HCT116 (cell line): Measurements from ENCODE around the gene RGS19. TPM values are rescaled to one million over a fixed set of nuclear protein-coding genes. Genes with fewer than 3 reads are reported as not detected.

ENCODE experiments used
- ATAC-seq: fragments of 200-7000 bp; cut with Tn5 transposase; 2 replicates; pipeline ENCODE4 v1.9.1; 2020; ENCODE audit warnings: mild to moderate bottlenecking, moderate library complexity
- BruUV-seq: library from RNA; stranded (reverse); fragments of 400-500 nt; replicated peaks from 2 replicates; lab custom pipeline; 2021; lab: Mats Ljungman, UMichigan
- CTCF ChIA-PET: fragments of 300-600 bp; sonication (Branson Sonifier 250); formaldehyde crosslinking; loops from one replicate; lab custom pipeline; 2021; ENCODE audit warnings: antibody characterized with exemption; lab: Charles Lee
- POLR2A ChIA-PET: fragments of 300-600, 350-600 bp; sonication (Branson Sonifier 250); formaldehyde crosslinking; loops from one replicate; lab custom pipeline; 2021; ENCODE audit warnings: antibody characterized with exemption; lab: Charles Lee
- RAD21 ChIA-PET, 2 experiments: fragments of 300-600 bp; sonication (Branson Sonifier 250); formaldehyde crosslinking; loops; one replicate each; lab custom pipeline; 2023; ENCODE audit warnings: low total read pairs in 2 of 2; ENCODE audit not compliant: uncharacterized antibody in 2 of 2, unreplicated experiment in 2 of 2, low non-redundant PET in 1 of 2; lab: Charles Lee
- DNase-seq: peaks from one replicate; pipeline ENCODE4 v3.0.0-alpha.2; 2010; ENCODE audit warnings: low read depth, low spot score
- H2AFZ ChIP-seq: fragments of 200-600 bp; shearing (Covaris generic), sonication (generic); 2 replicates; pipeline ENCODE4 v1.6.1; 2017; ENCODE audit warnings: low read depth, mixed run types, mixed read lengths, antibody characterized with exemption, low read length; ENCODE audit not compliant: poor library complexity, severe bottlenecking
- H3K27ac ChIP-seq: 2 replicates; pipeline ENCODE4 v1.5.1; 2012; ENCODE audit warnings: low read depth, low read length
- H3K27me3 ChIP-seq: fragments of 200-600 bp; sonication (generic); 2 replicates; pipeline ENCODE4 v1.6.1; 2016; ENCODE audit warnings: mixed run types, low read length, mixed read lengths; ENCODE audit not compliant: insufficient read depth
- H3K36me3 ChIP-seq, 2 experiments: fragments of 200-500 bp in 1 of 2; fragments of 200-600 bp in 1 of 2; sonication (Bioruptor generic) in 1 of 2; sonication (generic) in 1 of 2; 2 replicates each; pipeline versions ENCODE4 v1.5.1 to v1.6.1; 2014 to 2016; ENCODE audit warnings: low read length in 2 of 2, inconsistent platforms in 1 of 2, mixed read lengths in 1 of 2, mixed run types in 1 of 2; ENCODE audit not compliant: insufficient read depth in 2 of 2, control insufficient read depth in 1 of 2
- H3K4me1 ChIP-seq, 2 experiments: fragments of 200-600 bp in 1 of 2; sonication (generic) in 1 of 2; 2 replicates each; pipeline versions ENCODE4 v1.5.1 to v1.6.1; 2012 to 2017; ENCODE audit warnings: low read length in 2 of 2, inconsistent platforms in 1 of 2, mild to moderate bottlenecking in 1 of 2, mixed read lengths in 1 of 2, mixed run types in 1 of 2, moderate library complexity in 1 of 2; ENCODE audit not compliant: insufficient read depth in 2 of 2, control insufficient read depth in 1 of 2
- H3K4me2 ChIP-seq: fragments of 200-600 bp; sonication (generic); 2 replicates; pipeline ENCODE4 v1.6.1; 2017; ENCODE audit warnings: mixed run types, low read length, mixed read lengths
- H3K4me3 ChIP-seq, 2 experiments: fragments of 200-600 bp in 1 of 2; sonication (generic) in 1 of 2; replicated peaks in 1 of 2; 2 replicates each; pipeline ENCODE4 v1.5.1; 2011 to 2016; ENCODE audit warnings: low read length in 2 of 2, control low read depth in 1 of 2, low read depth in 1 of 2, mild to moderate bottlenecking in 1 of 2, mixed read lengths in 1 of 2, mixed run types in 1 of 2
- H3K79me2 ChIP-seq: fragments of 200-600 bp; sonication (generic); 2 replicates; pipeline ENCODE4 v1.6.1; 2017; ENCODE audit warnings: mild to moderate bottlenecking, mixed run types, low read length, moderate library complexity, mixed read lengths; ENCODE audit not compliant: insufficient read depth
- H3K9ac ChIP-seq: fragments of 200-600 bp; sonication (generic); 2 replicates; pipeline ENCODE4 v1.6.1; 2016; ENCODE audit warnings: low read length, mixed read lengths
- H3K9me2 ChIP-seq: fragments of 200-600 bp; sonication (generic), shearing (Covaris generic); 2 replicates; pipeline ENCODE4 v1.6.1; 2017; ENCODE audit warnings: mixed run types, mild to moderate bottlenecking, moderate library complexity; ENCODE audit not compliant: insufficient read depth
- H3K9me3 ChIP-seq, 2 experiments: fragments of 200-500 bp in 1 of 2; fragments of 200-600 bp in 1 of 2; sonication (Bioruptor generic) in 1 of 2; sonication (generic) in 1 of 2; 2 replicates each; pipeline ENCODE4 v1.6.1; 2014 to 2017; ENCODE audit warnings: low read length in 2 of 2, mixed read lengths in 2 of 2, inconsistent platforms in 1 of 2, low read depth in 1 of 2, mild to moderate bottlenecking in 1 of 2, mixed run types in 1 of 2, moderate library complexity in 1 of 2; ENCODE audit not compliant: control insufficient read depth in 1 of 2, insufficient read depth in 1 of 2
- H4K20me1 ChIP-seq: fragments of 200-600 bp; sonication (generic), shearing (Covaris generic); 2 replicates; pipeline ENCODE4 v1.6.1; 2017; ENCODE audit warnings: mixed run types, mild to moderate bottlenecking, moderate library complexity; ENCODE audit not compliant: insufficient read depth
- CBX3 ChIP-seq: IDR thresholded peaks from 2 replicates; pipeline ENCODE4 v1.6.1; 2012; ENCODE audit warnings: low read depth
- CEBPB ChIP-seq: IDR thresholded peaks from 2 replicates; pipeline ENCODE4 v1.6.1; 2012; ENCODE audit warnings: low read depth
- EGR1 ChIP-seq: IDR thresholded peaks from 2 replicates; pipeline ENCODE4 v1.6.1; 2012; ENCODE audit warnings: low read depth
- ELF1 ChIP-seq: IDR thresholded peaks from 2 replicates; pipeline ENCODE4 v1.6.1; 2012; ENCODE audit warnings: low read depth, borderline replicate concordance
- EZH2 ChIP-seq: fragments of 200-600 bp; sonication (generic); IDR thresholded peaks from 2 replicates; pipeline ENCODE4 v1.6.1; 2017; ENCODE audit warnings: antibody characterized with exemption, mixed run types
- EZH2phosphoT487 ChIP-seq: fragments of 200-600 bp; IDR thresholded peaks from 2 replicates; pipeline ENCODE4 v1.6.1; 2018; ENCODE audit warnings: antibody characterized with exemption, borderline replicate concordance
- FOSL1 ChIP-seq: IDR thresholded peaks from 2 replicates; pipeline ENCODE4 v1.6.1; 2012; ENCODE audit warnings: low read depth
- JUND ChIP-seq: IDR thresholded peaks from 2 replicates; pipeline ENCODE4 v1.6.1; 2012
- MAX ChIP-seq: IDR thresholded peaks from 2 replicates; pipeline ENCODE4 v1.6.1; 2012
- POLR2A ChIP-seq: IDR thresholded peaks from 2 replicates; pipeline ENCODE4 v1.7.0; 2011; ENCODE audit warnings: borderline replicate concordance; ENCODE audit not compliant: insufficient read depth, insufficient read length; ENCODE audit errors: extremely low read depth
- POLR2AphosphoS5 ChIP-seq: IDR thresholded peaks from 2 replicates; pipeline ENCODE4 v1.6.1; 2011; ENCODE audit warnings: mild to moderate bottlenecking, low read depth, low read length, moderate library complexity
- RAD21 ChIP-seq: IDR thresholded peaks from 2 replicates; pipeline ENCODE4 v1.6.1; 2012; ENCODE audit warnings: low read depth, mild to moderate bottlenecking
- REST ChIP-seq: IDR thresholded peaks from 2 replicates; pipeline ENCODE4 v1.6.1; 2012; ENCODE audit warnings: low read depth
- SIN3A ChIP-seq: IDR thresholded peaks from 2 replicates; pipeline ENCODE4 v1.6.1; 2012; ENCODE audit warnings: low read depth
- SP1 ChIP-seq: IDR thresholded peaks from 2 replicates; pipeline ENCODE4 v1.6.1; 2012; ENCODE audit warnings: low read depth
- SRF ChIP-seq: IDR thresholded peaks from 2 replicates; pipeline ENCODE4 v1.6.1; 2012; ENCODE audit warnings: low read depth
- TCF7L2 ChIP-seq: IDR thresholded peaks from 2 replicates; pipeline ENCODE4 v1.7.0; 2011; ENCODE audit warnings: borderline replicate concordance, inconsistent platforms; ENCODE audit not compliant: insufficient read depth, insufficient read length; ENCODE audit errors: extremely low read depth
- YY1 ChIP-seq: IDR thresholded peaks from 2 replicates; pipeline ENCODE4 v1.6.1; 2011; ENCODE audit warnings: low read length, low read depth, moderate library complexity, mild to moderate bottlenecking; ENCODE audit not compliant: insufficient replicate concordance; ENCODE audit errors: extremely low read depth
- ZFX ChIP-seq: fragments of 450-650 bp; IDR thresholded peaks from 2 replicates; pipeline ENCODE4 v1.6.1; 2017
- ZNF274 ChIP-seq: fragments of 200-500 bp; sonication (Bioruptor generic); IDR thresholded peaks from 2 replicates; pipeline ENCODE4 v1.6.1; 2014; ENCODE audit warnings: mild to moderate bottlenecking, low read depth, low read length, inconsistent platforms
- intact Hi-C: fragments of 100-400 bp; cut with micrococcal nuclease; formaldehyde crosslinking; loops from 2 replicates; pipeline ENCODE4 v1.10.0; 2022
- total RNA-seq: library from RNA; stranded (reverse); gene quantifications from one replicate; pipeline ENCODE4 v1.2.1, GENCODE V29; 2021; ENCODE audit not compliant: unreplicated experiment

Gene RGS19
- total RNA-seq, 1 experiment from 2014 or later: 21.4 TPM

- no peak for TF ChIP-seq POLR2AphosphoS5
Measured at GRCh38 chr20:64039293-64040160, 39.8 kb downstream of the RGS19 start (continued).

GRCh38 chr20:64038565-64039292, 40.6 kb downstream of the RGS19 start:
- BruUV-seq: no TSS peak
- H3K36me3 ChIP-seq: no peaks in the 10 kb centered on the region; a peak in 1 of 4 replicates
- ATAC-seq: peak; percentile 86
- no peaks in the 10 kb centered on the region for H3K79me2 ChIP-seq
- H3K9ac ChIP-seq: peak overlapping the region; percentile 63
- peak overlapping the region; percentile 61 for H2AFZ ChIP-seq
- no peaks in the 10 kb centered on the region for H3K9me3 ChIP-seq
- no peaks in the 10 kb centered on the region for H3K9me2 ChIP-seq
- ChIA-PET POLR2A (interaction anchor here (0.6 to 1.6 kb wide), 6 partner anchors 8 to 174 kb away, joined by 3 to 6 read pairs (median 3); partner anchors contain the start of genes PRPF6, TCEA2 and TPD52L2), CTCF (interaction anchor here (0.5 to 5.1 kb wide), 16 partner anchors 9 to 568 kb away, joined by 3 to 35 read pairs (median 4); partner anchors contain the start of genes PRPF6 and TCEA2), RAD21 (interaction anchor here (0.5 to 1.1 kb wide), 6 partner anchors 16 to 501 kb away, joined by 3 to 6 read pairs (median 4); partner anchors contain the start of gene TCEA2 (in 1 of the 2))
- H3K4me1 ChIP-seq: peaks cover 3 to 21% of the 10 kb centered on the region in 2 experiments
- H3K27ac ChIP-seq: peak overlapping the region; percentile 92
- peak overlapping the region; percentile 43 to 65 for H3K4me3 ChIP-seq
- no peaks in the 10 kb centered on the region for H4K20me1 ChIP-seq
- DNase-seq: peak; percentile 48
- H3K27me3 ChIP-seq: no peaks in the 10 kb centered on the region
- H3K4me2 ChIP-seq: peak overlapping the region; percentile 96
- intact Hi-C loops: loop anchor here (1.0 kb wide), 1 partner anchor 82 kb away; no protein-coding TSS in a partner anchor
- TF ChIP-seq ELF1 (no peak), SRF (no peak), CBX3 (no peak), EGR1 (no peak), JUND (no peak), FOSL1 (no peak), POLR2AphosphoS5 (peak; percentile 35; the same call in 1 of the 2 replicates), YY1 (no peak), REST (no peak), POLR2A (no peak), ZNF274 (no peak), EZH2 (no peak), RAD21 (peak; percentile 83), ZFX (peak; percentile 89; the same call in 1 of the 2 replicates), MAX (peak; percentile 87), SIN3A (no peak), CEBPB (no peak), EZH2phosphoT487 (no peak), SP1 (no peak), TCF7L2 (no peak)
